HCT116 (cell line): ENCODE data around the gene APC2. TPM values are rescaled to one million over a fixed set of nuclear protein-coding genes. Genes with fewer than 3 reads are reported as not detected.
A peak's percentile ranks its signal among the peaks of the same experiment; 100 is the strongest.

Experiments
- ATAC-seq: fragments of 200-7000 bp; cut with Tn5 transposase; 2 replicates; pipeline ENCODE4 v1.9.1; 2020; ENCODE audit warnings: mild to moderate bottlenecking, moderate library complexity
- BruUV-seq: library from RNA; stranded (reverse); fragments of 400-500 nt; replicated peaks from 2 replicates; lab custom pipeline; 2021; lab: Mats Ljungman, UMichigan
- CTCF ChIA-PET: fragments of 300-600 bp; sonication (Branson Sonifier 250); formaldehyde crosslinking; loops from one replicate; lab custom pipeline; 2021; ENCODE audit warnings: antibody characterized with exemption; lab: Charles Lee
- POLR2A ChIA-PET: fragments of 300-600, 350-600 bp; sonication (Branson Sonifier 250); formaldehyde crosslinking; loops from one replicate; lab custom pipeline; 2021; ENCODE audit warnings: antibody characterized with exemption; lab: Charles Lee
- RAD21 ChIA-PET, 2 experiments: fragments of 300-600 bp; sonication (Branson Sonifier 250); formaldehyde crosslinking; loops; one replicate each; lab custom pipeline; 2023; ENCODE audit warnings: low total read pairs in 2 of 2; ENCODE audit not compliant: uncharacterized antibody in 2 of 2, unreplicated experiment in 2 of 2, low non-redundant PET in 1 of 2; lab: Charles Lee
- DNase-seq: peaks from one replicate; pipeline ENCODE4 v3.0.0-alpha.2; 2010; ENCODE audit warnings: low read depth, low spot score
- H2AFZ ChIP-seq: fragments of 200-600 bp; shearing (Covaris generic), sonication (generic); 2 replicates; pipeline ENCODE4 v1.6.1; 2017; ENCODE audit warnings: low read depth, mixed run types, mixed read lengths, antibody characterized with exemption, low read length; ENCODE audit not compliant: poor library complexity, severe bottlenecking
- H3K27ac ChIP-seq: 2 replicates; pipeline ENCODE4 v1.5.1; 2012; ENCODE audit warnings: low read depth, low read length
- H3K27me3 ChIP-seq: fragments of 200-600 bp; sonication (generic); 2 replicates; pipeline ENCODE4 v1.6.1; 2016; ENCODE audit warnings: mixed run types, low read length, mixed read lengths; ENCODE audit not compliant: insufficient read depth
- H3K36me3 ChIP-seq, 2 experiments: fragments of 200-500 bp in 1 of 2; fragments of 200-600 bp in 1 of 2; sonication (Bioruptor generic) in 1 of 2; sonication (generic) in 1 of 2; 2 replicates each; pipeline versions ENCODE4 v1.5.1 to v1.6.1; 2014 to 2016; ENCODE audit warnings: low read length in 2 of 2, inconsistent platforms in 1 of 2, mixed read lengths in 1 of 2, mixed run types in 1 of 2; ENCODE audit not compliant: insufficient read depth in 2 of 2, control insufficient read depth in 1 of 2
- H3K4me1 ChIP-seq, 2 experiments: fragments of 200-600 bp in 1 of 2; sonication (generic) in 1 of 2; 2 replicates each; pipeline versions ENCODE4 v1.5.1 to v1.6.1; 2012 to 2017; ENCODE audit warnings: low read length in 2 of 2, inconsistent platforms in 1 of 2, mild to moderate bottlenecking in 1 of 2, mixed read lengths in 1 of 2, mixed run types in 1 of 2, moderate library complexity in 1 of 2; ENCODE audit not compliant: insufficient read depth in 2 of 2, control insufficient read depth in 1 of 2
- H3K4me2 ChIP-seq: fragments of 200-600 bp; sonication (generic); 2 replicates; pipeline ENCODE4 v1.6.1; 2017; ENCODE audit warnings: mixed run types, low read length, mixed read lengths
- H3K4me3 ChIP-seq, 2 experiments: fragments of 200-600 bp in 1 of 2; sonication (generic) in 1 of 2; replicated peaks in 1 of 2; 2 replicates each; pipeline ENCODE4 v1.5.1; 2011 to 2016; ENCODE audit warnings: low read length in 2 of 2, control low read depth in 1 of 2, low read depth in 1 of 2, mild to moderate bottlenecking in 1 of 2, mixed read lengths in 1 of 2, mixed run types in 1 of 2
- H3K79me2 ChIP-seq: fragments of 200-600 bp; sonication (generic); 2 replicates; pipeline ENCODE4 v1.6.1; 2017; ENCODE audit warnings: mild to moderate bottlenecking, mixed run types, low read length, moderate library complexity, mixed read lengths; ENCODE audit not compliant: insufficient read depth
- H3K9ac ChIP-seq: fragments of 200-600 bp; sonication (generic); 2 replicates; pipeline ENCODE4 v1.6.1; 2016; ENCODE audit warnings: low read length, mixed read lengths
- H3K9me2 ChIP-seq: fragments of 200-600 bp; sonication (generic), shearing (Covaris generic); 2 replicates; pipeline ENCODE4 v1.6.1; 2017; ENCODE audit warnings: mixed run types, mild to moderate bottlenecking, moderate library complexity; ENCODE audit not compliant: insufficient read depth
- H3K9me3 ChIP-seq, 2 experiments: fragments of 200-500 bp in 1 of 2; fragments of 200-600 bp in 1 of 2; sonication (Bioruptor generic) in 1 of 2; sonication (generic) in 1 of 2; 2 replicates each; pipeline ENCODE4 v1.6.1; 2014 to 2017; ENCODE audit warnings: low read length in 2 of 2, mixed read lengths in 2 of 2, inconsistent platforms in 1 of 2, low read depth in 1 of 2, mild to moderate bottlenecking in 1 of 2, mixed run types in 1 of 2, moderate library complexity in 1 of 2; ENCODE audit not compliant: control insufficient read depth in 1 of 2, insufficient read depth in 1 of 2
- H4K20me1 ChIP-seq: fragments of 200-600 bp; sonication (generic), shearing (Covaris generic); 2 replicates; pipeline ENCODE4 v1.6.1; 2017; ENCODE audit warnings: mixed run types, mild to moderate bottlenecking, moderate library complexity; ENCODE audit not compliant: insufficient read depth
- EGR1 ChIP-seq: IDR thresholded peaks from 2 replicates; pipeline ENCODE4 v1.6.1; 2012; ENCODE audit warnings: low read depth
- EZH2phosphoT487 ChIP-seq: fragments of 200-600 bp; IDR thresholded peaks from 2 replicates; pipeline ENCODE4 v1.6.1; 2018; ENCODE audit warnings: antibody characterized with exemption, borderline replicate concordance
- JUND ChIP-seq: IDR thresholded peaks from 2 replicates; pipeline ENCODE4 v1.6.1; 2012
- MAX ChIP-seq: IDR thresholded peaks from 2 replicates; pipeline ENCODE4 v1.6.1; 2012
- POLR2A ChIP-seq: IDR thresholded peaks from 2 replicates; pipeline ENCODE4 v1.7.0; 2011; ENCODE audit warnings: borderline replicate concordance; ENCODE audit not compliant: insufficient read depth, insufficient read length; ENCODE audit errors: extremely low read depth
- POLR2AphosphoS5 ChIP-seq: IDR thresholded peaks from 2 replicates; pipeline ENCODE4 v1.6.1; 2011; ENCODE audit warnings: mild to moderate bottlenecking, low read depth, low read length, moderate library complexity
- SIN3A ChIP-seq: IDR thresholded peaks from 2 replicates; pipeline ENCODE4 v1.6.1; 2012; ENCODE audit warnings: low read depth
- SP1 ChIP-seq: IDR thresholded peaks from 2 replicates; pipeline ENCODE4 v1.6.1; 2012; ENCODE audit warnings: low read depth
- TCF7L2 ChIP-seq: IDR thresholded peaks from 2 replicates; pipeline ENCODE4 v1.7.0; 2011; ENCODE audit warnings: borderline replicate concordance, inconsistent platforms; ENCODE audit not compliant: insufficient read depth, insufficient read length; ENCODE audit errors: extremely low read depth
- ZNF274 ChIP-seq: fragments of 200-500 bp; sonication (Bioruptor generic); IDR thresholded peaks from 2 replicates; pipeline ENCODE4 v1.6.1; 2014; ENCODE audit warnings: mild to moderate bottlenecking, low read depth, low read length, inconsistent platforms
- intact Hi-C: fragments of 100-400 bp; cut with micrococcal nuclease; formaldehyde crosslinking; loops from 2 replicates; pipeline ENCODE4 v1.10.0; 2022
- total RNA-seq: library from RNA; stranded (reverse); gene quantifications from one replicate; pipeline ENCODE4 v1.2.1, GENCODE V29; 2021; ENCODE audit not compliant: unreplicated experiment

APC2 gene
- total RNA-seq, 1 experiment from 2014 or later, result 1.6 TPM

DNA sequence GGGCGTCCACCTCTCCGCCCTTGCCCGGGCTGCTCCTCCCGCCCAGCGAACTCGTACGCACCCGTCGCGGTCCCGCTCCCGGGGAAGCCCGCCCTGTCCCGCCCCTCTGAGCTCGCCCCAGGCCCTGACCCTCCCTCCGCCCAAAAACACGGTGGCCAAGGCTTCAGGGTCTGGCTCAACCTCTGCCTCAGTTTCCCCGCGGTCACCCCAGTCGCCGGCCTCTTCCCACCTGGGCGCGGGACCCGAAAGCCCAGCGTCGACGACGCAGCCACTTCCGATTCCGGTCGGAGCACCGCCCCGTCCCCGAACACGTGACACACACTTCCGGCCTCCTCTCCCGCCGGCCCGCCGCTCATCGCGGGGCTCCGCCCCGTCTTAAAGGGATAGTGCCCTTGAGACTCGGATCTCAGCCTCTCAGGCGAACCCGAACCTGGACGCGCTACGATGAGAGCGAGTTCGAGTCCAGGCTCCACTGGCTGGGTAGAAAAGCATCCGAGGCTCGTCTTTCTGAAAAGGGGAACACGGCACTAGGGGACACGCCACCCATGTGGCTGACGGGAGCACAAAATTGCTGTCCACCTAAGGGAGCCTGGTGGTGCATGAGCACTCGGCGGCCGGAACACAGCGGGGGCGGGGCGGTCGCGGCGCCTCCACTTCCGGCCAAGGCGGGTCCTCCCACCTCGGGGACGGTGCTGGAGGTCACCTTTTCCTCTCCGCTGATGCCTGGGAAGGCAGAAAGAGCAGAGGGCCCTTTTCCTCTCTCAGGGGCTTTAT, 29.2 kb downstream of the APC2 start, which contains the start of gene C19orf25:
Gene C19orf25 (minus strand): TSS at position 282 of the 774 bp plus-strand sequence. CDS start 312 bp downstream, outside the sequence.
- RAD21 ChIA-PET, result no interaction called here
- DNase-seq (peak; percentile 86), ATAC-seq (peak; percentile 87)
- peak within 1 kb of the TSS; percentile 97 for H3K4me2 ChIP-seq
- H3K36me3 ChIP-seq, result peaks cover 3 to 5% of the 10 kb centered on the region in 2 experiments; a peak in 2 of 4 replicates
- H3K9ac ChIP-seq, result peak within 1 kb of the TSS; percentile 88
- H3K27me3 ChIP-seq, result no peaks in the 10 kb centered on the region
- intact Hi-C loops, result loop anchor here (1.0 kb wide), 2 partner anchors 9 to 11 kb away; partner anchors contain the start of gene PCSK4
- BruUV-seq, result no TSS peak
- peak within 1 kb of the TSS; percentile 89 for H3K27ac ChIP-seq
- CTCF ChIA-PET, result no interaction called here
- H3K9me3 ChIP-seq, result no peaks in the 10 kb centered on the region
- H3K9me2 ChIP-seq, result no peaks in the 10 kb centered on the region
- TF ChIP-seq SIN3A (peak; percentile 56), EGR1 (peak; percentile 93), ZNF274 (no peak), TCF7L2 (no peak), SP1 (peak; percentile 86), POLR2A (peak; percentile 83), JUND (no peak), EZH2phosphoT487 (no peak), MAX (peak; percentile 96), POLR2AphosphoS5 (peak; percentile 77)
- TF ChIP-seq, all 23 proteins: peak for 6
- POLR2A ChIA-PET, result interaction anchor here (0.8 kb wide), 1 partner anchor 14 kb away, joined by 3 read pairs; no protein-coding TSS in a partner anchor
- H2AFZ ChIP-seq, result peak within 1 kb of the TSS; percentile 86
- H3K79me2 ChIP-seq, result peaks cover 34% of the 10 kb centered on the region
- H4K20me1 ChIP-seq, result no peaks in the 10 kb centered on the region
- peak within 1 kb of the TSS; percentile 85 to 96 for H3K4me3 ChIP-seq
- peaks cover 5 to 21% of the 10 kb centered on the region in 2 experiments; a peak in 3 of 4 replicates for H3K4me1 ChIP-seq
